Erythroblast (primary cell): ENCODE data around the gene C6orf163.
A peak's percentile ranks its signal among the peaks of the same experiment; 100 is the strongest.

Experiments
- DNase-seq, 2 experiments: peaks; one replicate each; lab custom pipeline; 2025; lab: John Stamatoyannopoulos, UW
- GATA1 ChIP-seq: IDR thresholded peaks from 2 replicates; pipeline ENCODE4 v1.6.1; 2011; ENCODE audit warnings: low read depth, mild to moderate bottlenecking, control low read depth, low read length, moderate library complexity
- POLR2A ChIP-seq: IDR thresholded peaks from 2 replicates; pipeline ENCODE4 v1.6.1; 2011; ENCODE audit warnings: mild to moderate bottlenecking, low read length

C6orf163 gene

GRCh38 chr6:87340230-87340629 is 4.4 kb upstream of the C6orf163 start:
- TF ChIP-seq GATA1 (no peak), POLR2A (no peak)
- no peak for DNase-seq

- no peak for TF ChIP-seq POLR2A
- DNase-seq = no peak
Observed at GRCh38 chr6:87341158-87341557, 3.5 kb upstream of the C6orf163 start.

GRCh38 chr6:87341899-87342298 is 2.7 kb upstream of the C6orf163 start:
- TF ChIP-seq POLR2A = no peak
- no peak for DNase-seq

GRCh38 chr6:87342829-87343228 is 1.8 kb upstream of the C6orf163 start:
- no peak for TF ChIP-seq GATA1
- TF ChIP-seq POLR2A = no peak
- no peak for DNase-seq

- no peak for DNase-seq
- TF ChIP-seq POLR2A (no peak), GATA1 (no peak)
Observed at GRCh38 chr6:87346700-87347099, 2.1 kb downstream of the C6orf163 start.

- no peak for TF ChIP-seq GATA1
- no peak for TF ChIP-seq POLR2A
- no peak for DNase-seq
Observed at GRCh38 chr6:87349896-87350295, 5.3 kb downstream of the C6orf163 start.

- no peak for TF ChIP-seq GATA1
- DNase-seq = no peak
Observed at GRCh38 chr6:87350516-87350915, 5.9 kb downstream of the C6orf163 start.

GRCh38 chr6:87351583-87351982 is 7.0 kb downstream of the C6orf163 start:
- TF ChIP-seq POLR2A (no peak), GATA1 (no peak)
- no peak for DNase-seq

- no peak for TF ChIP-seq POLR2A
- no peak for TF ChIP-seq GATA1
- no peak for DNase-seq
Observed at GRCh38 chr6:87356181-87356580, 11.6 kb downstream of the C6orf163 start.

GRCh38 chr6:87357479-87358196 is 13.0 kb downstream of the C6orf163 start:
- no peak for DNase-seq
- no peak for TF ChIP-seq POLR2A
- no peak for TF ChIP-seq GATA1

GRCh38 chr6:87364602-87365252 is 20.1 kb downstream of the C6orf163 start:
- peak; percentile 88 to 89 for DNase-seq
- TF ChIP-seq GATA1 = peak; percentile 36
- TF ChIP-seq POLR2A = no peak

GRCh38 chr6:87366072-87366827 is 21.6 kb downstream of the C6orf163 start:
- DNase-seq = peak in 1 of 2 experiments; percentile 19
- TF ChIP-seq GATA1 = no peak
- TF ChIP-seq POLR2A = no peak

- TF ChIP-seq POLR2A = no peak
- no peak for TF ChIP-seq GATA1
- DNase-seq = no peak
Observed at GRCh38 chr6:87366899-87367298, 22.3 kb downstream of the C6orf163 start.

GRCh38 chr6:87373377-87373776 is 28.8 kb downstream of the C6orf163 start:
- TF ChIP-seq GATA1 = no peak
- no peak for TF ChIP-seq POLR2A

GRCh38 chr6:87375315-87375714 is 30.7 kb downstream of the C6orf163 start:
- no peak for TF ChIP-seq POLR2A
- TF ChIP-seq GATA1 = no peak
- no peak for DNase-seq

More at GRCh38 chr6:87373377-87373776, 28.8 kb downstream of the C6orf163 start:
- DNase-seq = no peak
